ENCODE data around the gene RELN. TPM values are rescaled to one million over a fixed set of nuclear protein-coding genes. Genes with fewer than 3 reads are reported as not detected.

The RELN gene
- total RNA-seq, 1 experiment from 2014 or later, result 0.48 TPM

DNA sequence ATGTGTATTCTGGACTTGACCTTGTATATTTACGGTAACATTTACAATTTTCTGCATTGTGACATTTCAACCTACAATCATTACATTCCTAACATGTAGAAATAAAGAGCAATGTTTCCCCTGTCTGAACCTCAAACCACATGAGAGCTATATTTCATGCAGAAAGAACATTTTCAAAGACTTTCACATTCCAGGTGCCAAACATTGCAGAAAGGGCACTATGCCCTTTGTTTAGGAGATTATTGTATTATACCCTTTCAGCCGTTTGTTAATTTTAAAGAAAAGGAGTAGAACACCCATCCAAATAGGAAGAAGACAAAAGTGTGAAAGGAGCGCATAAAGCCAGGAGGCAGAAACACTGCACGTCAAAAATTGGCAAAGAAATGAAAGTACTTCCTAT, 260.4 kb downstream of the RELN start:
- intact Hi-C loops (cut with micrococcal nuclease; ENCODE audit: unreplicated experiment), result loop anchor here (5.0 kb wide), 1 partner anchor 67 kb away; no protein-coding TSS in a partner anchor
- Histone ChIP-seq H3K79me2 (ENCODE audit: low read depth) (no peaks in the 10 kb centered on the region), H3K36me3 (ENCODE audit: low read depth) (no peaks in the 10 kb centered on the region), H3K4me3 (no peak overlapping the region), H3K4me1 (replicated peaks; ENCODE audit: insufficient read depth) (no peaks in the 10 kb centered on the region), H3K27me3 (ENCODE audit: insufficient read depth, low read depth) (no peaks in the 10 kb centered on the region), H3K4me2 (no peak overlapping the region), H3F3A (ENCODE audit: insufficient read depth, low read depth) (no peaks in the 10 kb centered on the region), H3K9me2 (ENCODE audit: insufficient read depth) (no peaks in the 10 kb centered on the region; the same call in none of the 2 replicates), H4K20me1 (ENCODE audit: insufficient read depth) (no peaks in the 10 kb centered on the region), H3K9me3 (ENCODE audit: insufficient read depth, low read depth) (no peaks in the 10 kb centered on the region), H2AFZ (no peak overlapping the region), H3K27ac (no peak overlapping the region)
- ChIA-PET CTCF (interaction anchor here (0.6 kb wide), 1 partner anchor 253 kb away, joined by 4 read pairs; no protein-coding TSS in a partner anchor), POLR2A (ENCODE audit: unreplicated experiment) (no interaction called here)
- no peak for TF ChIP-seq CTCF (conservative IDR thresholded peaks at IDR 0.05)
- no peak for TF ChIP-seq EZH2 (IDR thresholded peaks at IDR 0.05; ENCODE audit: low read depth)
- BruUV-seq (replicated peaks), result no TSS peak
- no peak for DNase-seq

DNA sequence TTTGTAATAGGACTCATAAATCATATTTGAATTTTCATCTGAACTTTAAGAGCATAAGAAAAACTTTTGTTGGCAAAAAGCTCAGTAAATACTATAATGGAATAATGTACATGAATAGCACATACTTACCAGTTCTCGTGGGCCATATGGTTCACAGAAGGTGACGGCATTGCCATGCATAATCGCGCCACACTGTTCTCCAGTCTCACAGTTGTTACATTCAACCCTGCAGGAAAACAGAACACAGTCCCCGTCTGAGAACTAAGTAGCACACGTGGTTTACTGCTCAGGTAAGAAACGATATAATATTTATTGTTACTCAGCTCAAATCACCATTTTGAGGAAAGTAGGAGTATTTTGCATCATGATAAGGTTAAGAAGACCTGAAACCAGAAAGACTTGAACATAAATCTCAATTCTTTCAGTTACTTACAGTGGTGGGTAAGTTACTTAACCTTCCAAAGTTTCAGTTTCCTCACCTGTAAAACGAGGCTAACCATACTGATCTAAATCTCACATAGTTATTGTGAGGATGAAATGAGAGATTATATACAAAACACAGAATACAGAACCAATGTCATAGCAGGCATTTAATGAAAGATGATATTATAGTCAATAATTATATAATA, 261.4 kb downstream of the RELN start:
- ChIA-PET CTCF (no interaction called here), POLR2A (ENCODE audit: unreplicated experiment) (no interaction called here)
- intact Hi-C loops (cut with micrococcal nuclease; ENCODE audit: unreplicated experiment), result loop anchor here (5.0 kb wide), 1 partner anchor 66 kb away; no protein-coding TSS in a partner anchor
- H2AFZ ChIP-seq, result no peak overlapping the region
- H3K79me2 ChIP-seq (ENCODE audit: low read depth), result no peaks in the 10 kb centered on the region
- BruUV-seq (replicated peaks), result no TSS peak
- no peaks in the 10 kb centered on the region for H3F3A ChIP-seq (ENCODE audit: insufficient read depth, low read depth)
- no peak for DNase-seq
- H3K27me3 ChIP-seq (ENCODE audit: insufficient read depth, low read depth), result no peaks in the 10 kb centered on the region
- no peaks in the 10 kb centered on the region for H4K20me1 ChIP-seq (ENCODE audit: insufficient read depth)
- no peak overlapping the region for H3K4me2 ChIP-seq
- H3K4me3 ChIP-seq, result no peak overlapping the region
- H3K36me3 ChIP-seq (ENCODE audit: low read depth), result no peaks in the 10 kb centered on the region
- no peaks in the 10 kb centered on the region for H3K4me1 ChIP-seq (replicated peaks; ENCODE audit: insufficient read depth)
- no peaks in the 10 kb centered on the region; the same call in none of the 2 replicates for H3K9me2 ChIP-seq (ENCODE audit: insufficient read depth)
- TF ChIP-seq EZH2 (IDR thresholded peaks at IDR 0.05; ENCODE audit: low read depth) (no peak), CTCF (conservative IDR thresholded peaks at IDR 0.05) (no peak)
- no peaks in the 10 kb centered on the region for H3K9me3 ChIP-seq (ENCODE audit: insufficient read depth, low read depth)
- H3K27ac ChIP-seq, result no peak overlapping the region

- ChIA-PET CTCF (no interaction called here), POLR2A (ENCODE audit: unreplicated experiment) (no interaction called here)
- no peaks in the 10 kb centered on the region for H3K27me3 ChIP-seq (ENCODE audit: insufficient read depth, low read depth)
- no peaks in the 10 kb centered on the region for H3K9me2 ChIP-seq (ENCODE audit: insufficient read depth)
- H3K27ac ChIP-seq, result peak overlapping the region; percentile 90
- H3K4me1 ChIP-seq (replicated peaks; ENCODE audit: insufficient read depth), result peaks cover 28% of the 10 kb centered on the region
- no peak overlapping the region for H3K4me3 ChIP-seq
- H3K4me2 ChIP-seq, result peak overlapping the region; percentile 10; the same call in 1 of the 2 replicates
- no peaks in the 10 kb centered on the region for H3K79me2 ChIP-seq (ENCODE audit: low read depth)
- no peaks in the 10 kb centered on the region for H3K36me3 ChIP-seq (ENCODE audit: low read depth)
- TSS peak; percentile 100 for BruUV-seq (replicated peaks)
- no peaks in the 10 kb centered on the region for H3K9me3 ChIP-seq (ENCODE audit: insufficient read depth, low read depth)
- TF ChIP-seq CTCF (conservative IDR thresholded peaks at IDR 0.05), result no peak
- TF ChIP-seq EZH2 (IDR thresholded peaks at IDR 0.05; ENCODE audit: low read depth), result no peak
- peak overlapping the region; percentile 71 for H2AFZ ChIP-seq
- peaks cover 14% of the 10 kb centered on the region for H3F3A ChIP-seq (ENCODE audit: insufficient read depth, low read depth)
- intact Hi-C loops (cut with micrococcal nuclease; ENCODE audit: unreplicated experiment), result no loop called here
- no peak for DNase-seq
- no peaks in the 10 kb centered on the region for H4K20me1 ChIP-seq (ENCODE audit: insufficient read depth)
Observed at GRCh38 chr7:103719070-103719469, 270.4 kb downstream of the RELN start.
